GM21723 (cell line): ENCODE data around the gene CDKN1B.
"Not testable (repeated sequence)": the region's sequence is repeated elsewhere in the genome, so short reads cannot be mapped to it uniquely, and the experiment has no call there.

Experiments
- ATAC-seq: cut with Tn5 transposase; IDR thresholded peaks from one replicate; pipeline ENCODE4 v1.9.1; 2021; ENCODE audit warnings: mild to moderate bottlenecking, moderate library complexity; ENCODE audit not compliant: unreplicated experiment

The CDKN1B gene

GRCh38 chr12:12723681-12724420 is 6.7 kb downstream of the CDKN1B start:
- ATAC-seq = no peak

- ATAC-seq = peak; percentile 12
Observed at GRCh38 chr12:12724421-12725085, 7.4 kb downstream of the CDKN1B start.

GRCh38 chr12:12725086-12725955 is 8.2 kb downstream of the CDKN1B start:
- ATAC-seq = peak; percentile 66

- ATAC-seq = no peak
Observed at GRCh38 chr12:12725956-12726554, 8.9 kb downstream of the CDKN1B start.

DNA sequence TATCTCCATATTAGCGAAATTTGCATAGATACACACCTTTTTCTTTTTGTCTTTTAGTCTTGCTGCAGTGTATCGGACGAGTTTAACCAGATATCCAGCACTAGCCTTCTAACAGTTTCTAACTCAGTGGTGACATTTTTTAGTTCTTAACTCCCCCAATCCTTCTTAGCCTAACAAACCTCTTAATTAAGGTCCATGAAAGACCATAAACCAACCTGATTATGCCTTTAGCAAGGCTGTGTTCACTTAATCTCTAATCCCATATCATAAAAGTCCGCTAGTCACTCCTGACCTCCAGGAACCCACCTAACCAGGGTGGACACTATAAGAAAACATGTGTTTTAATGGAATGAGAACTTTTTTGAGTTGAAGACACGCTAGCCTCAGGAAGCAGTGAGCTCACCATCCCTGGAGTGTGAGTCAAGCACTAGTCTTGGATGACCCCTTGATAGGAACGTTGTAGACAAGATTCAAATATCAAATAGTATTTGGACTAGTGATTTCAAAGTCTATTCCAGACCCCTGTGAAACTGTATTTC is 9.5 kb downstream of the CDKN1B start:
- ATAC-seq = no peak

GRCh38 chr12:12731178-12731577 is 14.0 kb downstream of the CDKN1B start:
- no peak for ATAC-seq

DNA sequence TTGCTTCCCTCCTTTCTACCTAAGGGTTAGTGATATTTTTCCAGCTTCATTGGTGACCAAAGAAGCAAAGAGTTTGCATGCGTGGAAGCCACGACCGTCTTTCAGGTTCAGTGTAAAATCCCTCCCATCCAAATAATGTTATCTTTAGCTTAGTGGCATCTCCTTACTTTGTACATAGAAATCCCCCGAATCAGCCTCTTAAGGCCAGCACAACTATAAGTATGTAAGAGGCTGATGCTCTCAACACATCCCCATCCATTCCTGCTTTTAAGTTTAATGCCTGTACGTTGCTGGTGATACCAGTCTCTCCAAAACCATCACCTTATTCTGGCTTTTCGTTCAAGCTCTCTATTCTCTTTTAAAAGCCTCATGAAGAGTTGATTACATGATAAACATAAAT is 14.6 kb downstream of the CDKN1B start:
- no peak for ATAC-seq

GRCh38 chr12:12733118-12733517 is 15.9 kb downstream of the CDKN1B start:
- ATAC-seq = no peak

GRCh38 chr12:12734054-12734453 is 16.9 kb downstream of the CDKN1B start:
- no peak for ATAC-seq

DNA sequence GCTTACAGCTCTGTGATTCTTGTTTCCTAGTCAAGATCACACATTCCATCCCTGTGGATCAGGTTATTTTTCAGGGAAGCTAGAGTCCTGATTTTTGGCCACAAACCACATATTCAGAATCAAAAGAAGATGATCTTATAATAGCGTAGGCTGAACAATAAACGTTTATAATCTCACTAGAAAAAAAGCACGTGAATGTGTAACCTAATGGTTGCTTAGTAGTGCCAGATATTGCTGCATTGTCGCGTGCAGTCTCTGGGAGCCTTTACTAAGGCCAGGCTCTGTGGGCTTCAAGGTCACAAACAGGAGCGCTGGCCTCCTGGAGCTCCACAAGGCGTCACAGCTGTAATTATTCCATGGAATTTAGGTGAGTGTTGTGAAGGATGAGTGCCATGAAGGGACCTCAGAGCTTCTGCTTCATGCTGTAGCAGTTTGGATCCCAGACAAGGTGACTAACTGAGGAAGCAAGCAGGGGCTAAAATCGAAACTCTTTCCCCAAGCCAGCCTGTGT is 17.4 kb downstream of the CDKN1B start:
- ATAC-seq = no peak

- ATAC-seq = no peak
Observed at GRCh38 chr12:12735301-12735700, 18.1 kb downstream of the CDKN1B start.

- ATAC-seq = peak; percentile 82
Observed at GRCh38 chr12:12736759-12737676, 19.9 kb downstream of the CDKN1B start.

GRCh38 chr12:12738152-12738551 is 21.0 kb downstream of the CDKN1B start:
- not testable (repeated sequence) for ATAC-seq

- no peak for ATAC-seq
Observed at GRCh38 chr12:12741660-12742059, 24.5 kb downstream of the CDKN1B start.

DNA sequence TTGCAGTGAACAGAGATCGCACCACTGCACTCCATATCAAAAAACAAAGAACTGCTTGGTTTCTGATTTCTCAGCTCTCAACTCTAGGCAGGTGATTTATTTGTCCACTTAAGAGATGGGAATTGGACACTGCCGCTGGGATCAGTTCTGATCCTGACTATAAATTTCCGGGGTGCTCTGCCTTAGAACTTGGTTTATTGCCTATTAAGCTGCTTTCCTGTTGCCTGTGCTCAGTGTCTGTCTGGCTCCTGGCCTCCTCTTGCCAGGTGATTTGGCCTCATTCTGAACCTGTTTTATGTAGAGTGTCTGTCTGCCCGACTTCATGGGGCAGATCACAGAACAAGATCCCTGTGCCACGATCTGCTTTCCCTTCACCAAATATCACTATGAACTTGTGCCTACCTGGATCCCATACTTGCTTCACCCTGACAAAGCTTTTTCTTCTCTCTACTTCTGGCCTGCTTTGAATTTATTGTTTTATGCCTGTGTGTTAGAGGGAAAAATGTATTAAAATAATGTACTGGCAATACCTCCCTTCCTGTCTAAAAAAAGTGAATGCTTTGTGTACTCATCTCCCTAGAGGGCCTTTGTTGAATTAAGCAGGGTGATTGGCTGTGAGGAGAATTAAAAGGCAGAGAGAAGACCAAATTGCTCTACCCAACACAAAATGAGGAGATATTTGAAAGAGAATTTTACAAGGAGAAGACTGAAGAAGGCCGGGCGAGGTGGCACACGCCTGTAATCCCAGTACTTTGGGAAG is 27.6 kb downstream of the CDKN1B start:
- ATAC-seq = no peak

DNA sequence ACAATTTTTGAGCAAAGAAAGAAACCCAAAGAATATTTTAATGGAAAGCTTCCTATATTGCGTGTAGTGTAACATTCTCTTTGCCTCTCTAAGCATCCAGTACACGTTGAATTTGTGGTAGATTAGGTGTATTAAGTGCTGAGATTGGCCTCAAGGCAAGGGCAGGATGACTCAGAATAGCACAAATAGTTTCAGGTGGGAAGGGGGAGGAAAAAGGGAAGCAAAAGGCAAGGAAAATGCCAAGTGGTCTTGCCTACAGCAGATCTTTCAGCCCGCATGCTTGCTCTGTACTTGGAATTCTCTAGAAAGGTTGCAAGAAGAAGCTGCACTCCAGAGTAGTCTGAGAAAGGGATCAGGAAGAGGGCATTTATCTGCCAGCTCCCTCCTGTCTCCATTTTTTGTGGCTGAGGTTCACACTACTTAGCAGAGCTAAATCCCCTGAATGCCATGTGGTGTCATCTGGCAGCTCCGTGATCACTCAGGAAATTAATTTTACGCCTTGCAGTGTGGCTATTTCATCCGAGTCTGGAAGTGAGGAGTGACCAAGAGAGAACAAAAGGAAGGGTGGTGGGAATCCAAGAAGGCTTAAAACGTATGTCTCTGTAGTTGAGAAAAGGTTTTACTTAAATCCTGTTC is 28.5 kb downstream of the CDKN1B start:
- ATAC-seq = no peak

GRCh38 chr12:12747278-12747677 is 30.1 kb downstream of the CDKN1B start:
- ATAC-seq = no peak

DNA sequence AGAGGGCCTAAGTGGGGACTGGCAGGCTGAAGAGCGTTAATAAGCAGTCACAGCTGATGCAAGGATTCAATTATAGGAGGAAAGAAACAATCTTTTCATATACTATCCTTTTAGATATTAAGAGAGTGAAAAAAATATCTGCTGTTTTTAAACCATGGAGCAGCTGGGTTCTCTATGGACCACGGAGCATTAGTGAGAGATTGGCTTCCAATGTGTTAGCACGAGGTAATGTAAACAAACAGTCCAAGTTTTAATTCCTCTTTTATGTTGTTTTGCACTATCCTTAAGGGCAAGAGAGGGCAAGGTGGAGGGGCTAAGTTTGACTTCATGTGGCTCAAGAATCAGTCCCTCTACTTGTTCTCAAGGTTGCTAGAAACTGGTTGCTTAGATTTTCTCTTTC is 30.9 kb downstream of the CDKN1B start:
- ATAC-seq = no peak
